ENCODE measurements around the gene SATB2.

The SATB2 gene

DNA sequence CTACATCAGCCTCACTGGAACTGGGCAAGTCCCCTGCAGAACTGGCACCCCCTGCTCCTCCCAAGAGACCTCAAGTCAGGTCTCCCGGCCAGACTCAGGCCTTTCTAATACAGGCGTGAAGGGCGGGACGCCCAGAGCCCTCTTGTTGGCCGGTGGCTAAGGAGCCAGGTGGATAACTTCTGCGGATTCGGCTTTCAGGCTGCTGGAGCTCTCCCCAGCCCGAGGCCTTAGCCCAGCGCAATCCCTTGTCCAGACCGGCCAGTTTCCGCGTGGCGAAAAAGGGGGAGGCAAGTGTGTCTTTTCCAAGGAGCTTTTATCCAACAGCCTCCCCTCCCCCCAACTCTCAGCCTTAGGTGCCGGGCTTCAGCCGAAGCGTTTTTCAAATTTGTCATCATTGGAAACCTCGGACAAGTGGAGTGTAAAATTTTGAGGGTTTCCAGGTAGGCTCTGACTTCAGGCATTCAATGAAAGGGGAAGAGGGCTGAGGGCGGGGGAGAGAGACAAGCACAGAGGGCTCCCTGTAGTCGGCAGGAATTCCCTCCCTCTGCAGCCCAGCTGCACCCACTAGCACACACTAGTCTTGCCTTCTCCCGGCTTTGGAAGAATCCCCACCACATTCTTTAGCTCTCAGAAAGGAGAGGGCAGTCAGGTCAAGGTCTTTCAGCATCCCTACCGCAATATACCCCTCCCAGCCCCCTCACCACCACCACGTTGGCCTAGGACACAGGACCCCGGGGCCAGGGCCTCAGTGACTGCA lies 9.5 kb upstream of the SATB2 start:
- H3K27me3 ChIP-seq, result peaks cover 98% of the 10 kb centered on the region
- TF ChIP-seq, protein P1, sequence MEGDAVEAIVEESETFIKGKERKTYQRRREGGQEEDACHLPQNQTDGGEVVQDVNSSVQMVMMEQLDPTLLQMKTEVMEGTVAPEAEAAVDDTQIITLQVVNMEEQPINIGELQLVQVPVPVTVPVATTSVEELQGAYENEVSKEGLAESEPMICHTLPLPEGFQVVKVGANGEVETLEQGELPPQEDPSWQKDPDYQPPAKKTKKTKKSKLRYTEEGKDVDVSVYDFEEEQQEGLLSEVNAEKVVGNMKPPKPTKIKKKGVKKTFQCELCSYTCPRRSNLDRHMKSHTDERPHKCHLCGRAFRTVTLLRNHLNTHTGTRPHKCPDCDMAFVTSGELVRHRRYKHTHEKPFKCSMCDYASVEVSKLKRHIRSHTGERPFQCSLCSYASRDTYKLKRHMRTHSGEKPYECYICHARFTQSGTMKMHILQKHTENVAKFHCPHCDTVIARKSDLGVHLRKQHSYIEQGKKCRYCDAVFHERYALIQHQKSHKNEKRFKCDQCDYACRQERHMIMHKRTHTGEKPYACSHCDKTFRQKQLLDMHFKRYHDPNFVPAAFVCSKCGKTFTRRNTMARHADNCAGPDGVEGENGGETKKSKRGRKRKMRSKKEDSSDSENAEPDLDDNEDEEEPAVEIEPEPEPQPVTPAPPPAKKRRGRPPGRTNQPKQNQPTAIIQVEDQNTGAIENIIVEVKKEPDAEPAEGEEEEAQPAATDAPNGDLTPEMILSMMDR (IDR thresholded peaks at IDR 0.05; ENCODE audit: low read depth, low read length), result no peak
- no peak for DNase-seq
- no peaks in the 10 kb centered on the region for H3K36me3 ChIP-seq
- H3K4me3 ChIP-seq (ENCODE audit: low read depth, low read length), result no peak overlapping the region
- H3K4me1 ChIP-seq, result no peaks in the 10 kb centered on the region
- no peaks in the 10 kb centered on the region for H3K9me3 ChIP-seq

- no peak overlapping the region for H3K4me3 ChIP-seq (ENCODE audit: low read depth, low read length)
- TF ChIP-seq, protein P1 (IDR thresholded peaks at IDR 0.05; ENCODE audit: low read depth, low read length), result no peak
- no peak for DNase-seq
Observed at GRCh38 chr2:199466692-199467065, 8.9 kb upstream of the SATB2 start.

GRCh38 chr2:199465988-199466691 lies 8.4 kb upstream of the SATB2 start:
- Histone ChIP-seq H3K36me3 (no peaks in the 10 kb centered on the region), H3K4me3 (ENCODE audit: low read depth, low read length) (no peak overlapping the region), H3K27me3 (peaks cover 100% of the 10 kb centered on the region), H3K4me1 (no peaks in the 10 kb centered on the region), H3K9me3 (no peaks in the 10 kb centered on the region)
- TF ChIP-seq, protein P1 (IDR thresholded peaks at IDR 0.05; ENCODE audit: low read depth, low read length), result no peak
- no peak for DNase-seq

More at GRCh38 chr2:199466692-199467065, 8.9 kb upstream of the SATB2 start:
- peaks cover 98% of the 10 kb centered on the region for H3K27me3 ChIP-seq
- no peaks in the 10 kb centered on the region for H3K36me3 ChIP-seq
- H3K4me1 ChIP-seq, result no peaks in the 10 kb centered on the region
- H3K9me3 ChIP-seq, result no peaks in the 10 kb centered on the region

- H3K4me3 ChIP-seq (ENCODE audit: low read depth, low read length), result no peak overlapping the region
- no peak for DNase-seq
- no peaks in the 10 kb centered on the region for H3K9me3 ChIP-seq
- no peaks in the 10 kb centered on the region for H3K4me1 ChIP-seq
- TF ChIP-seq, protein P1 (IDR thresholded peaks at IDR 0.05; ENCODE audit: low read depth, low read length), result no peak
- H3K36me3 ChIP-seq, result no peaks in the 10 kb centered on the region
- H3K27me3 ChIP-seq, result peaks cover 100% of the 10 kb centered on the region
Observed at GRCh38 chr2:199465390-199465789, 7.7 kb upstream of the SATB2 start.

DNA sequence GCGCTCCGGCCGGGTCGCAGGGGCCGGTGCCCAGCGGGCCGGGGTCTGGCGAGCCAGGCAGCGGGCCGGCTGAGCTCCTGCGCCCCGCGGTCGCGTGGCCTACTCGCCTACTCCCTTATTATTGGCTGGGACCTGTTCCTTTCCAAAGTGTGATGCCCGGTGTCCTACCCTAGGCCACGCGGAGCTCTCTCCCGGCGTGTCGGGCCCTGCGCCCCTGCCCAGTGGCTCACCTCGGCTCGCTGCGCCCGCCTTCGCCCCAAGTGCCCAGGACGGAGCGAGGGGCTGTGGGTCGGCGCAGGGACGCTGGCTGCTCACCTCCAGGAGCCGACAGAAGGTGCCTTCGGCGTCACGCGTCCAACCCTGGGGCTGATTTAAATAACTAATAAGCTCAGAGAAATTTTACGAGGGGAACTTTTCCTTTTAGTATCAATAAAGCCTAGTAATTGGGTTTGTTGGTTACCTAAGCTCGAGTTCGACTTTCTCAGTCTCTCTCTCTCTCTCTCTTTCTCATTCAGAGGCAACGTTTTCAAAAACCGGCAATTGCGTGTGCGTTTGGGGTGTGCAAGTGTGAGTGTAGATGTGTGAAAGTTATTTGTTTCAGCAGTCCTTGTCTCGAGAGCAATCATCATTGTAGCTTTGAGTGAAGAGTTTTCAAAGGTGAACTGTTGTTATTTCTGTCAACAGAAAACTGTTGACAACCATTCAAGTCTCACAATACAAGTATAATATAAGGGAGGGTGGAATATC lies 7.0 kb upstream of the SATB2 start:
- Histone ChIP-seq H3K27me3 (peaks cover 100% of the 10 kb centered on the region), H3K4me3 (ENCODE audit: low read depth, low read length) (no peak overlapping the region), H3K4me1 (no peaks in the 10 kb centered on the region), H3K9me3 (no peaks in the 10 kb centered on the region), H3K36me3 (no peaks in the 10 kb centered on the region)
- no peak for DNase-seq
- TF ChIP-seq, protein P1 (IDR thresholded peaks at IDR 0.05; ENCODE audit: low read depth, low read length), result no peak
